ENCODE measurements around the gene ITPK1. TPM values are rescaled to one million over a fixed set of nuclear protein-coding genes. Genes with fewer than 3 reads are reported as not detected.

ITPK1 gene
- polyA plus RNA-seq, 4 donors, result 98.8 to 153 (median 138) TPM

- DNase-seq, result peak; percentile 82 to 90
- no peak for FAIRE-seq
- 14 to 42% (median 32%) methylated on average over 4 of the region's 4 CpGs for WGBS, 3 donors
- peaks cover 8 to 34% (median 15%) of the 10 kb centered on the region in 3 donors for H3K4me1 ChIP-seq (ENCODE audit: control insufficient read depth in 3 of 3, insufficient read depth in 2 of 3, low read depth in 1 of 3, low read length in 2 of 3)
- H3K27me3 ChIP-seq (ENCODE audit: control insufficient read depth in 3 of 3, insufficient read depth in 3 of 3, low read length in 3 of 3), result no peaks in the 10 kb centered on the region
- H3K9me3 ChIP-seq (ENCODE audit: control insufficient read depth in 2 of 2, insufficient read depth in 1 of 2, low read depth in 1 of 2, low read length in 1 of 2), result no peaks in the 10 kb centered on the region
- peaks cover 0 to 72% (median 0%) of the 10 kb centered on the region in 3 donors for H3K36me3 ChIP-seq (ENCODE audit: control insufficient read depth in 3 of 3, insufficient read depth in 2 of 3, low read depth in 1 of 3, low read length in 3 of 3)
- H3K4me3 ChIP-seq (ENCODE audit: low read depth in 1 of 3, low read length in 3 of 3), result no peak overlapping the region
- H3K27ac ChIP-seq (ENCODE audit: low read depth in 1 of 3, low read length in 2 of 3), result peak overlapping the region; percentile 39 to 85 (median 80)
These were observed 42.4 kb downstream of the ITPK1 start for GRCh38 chr14:93073358-93073707.

GRCh38 chr14:93072659-93073357 is 42.9 kb downstream of the ITPK1 start:
- FAIRE-seq, result no peak

GRCh38 chr14:93068711-93069110 is 47.0 kb downstream of the ITPK1 start:
- Histone ChIP-seq H3K9me3 (ENCODE audit: control insufficient read depth in 2 of 2, insufficient read depth in 1 of 2, low read depth in 1 of 2, low read length in 1 of 2) (no peaks in the 10 kb centered on the region), H3K27ac (ENCODE audit: low read depth in 1 of 3, low read length in 2 of 3) (no peak overlapping the region), H3K4me1 (ENCODE audit: control insufficient read depth in 3 of 3, insufficient read depth in 2 of 3, low read depth in 1 of 3, low read length in 2 of 3) (peaks cover 6 to 20% (median 15%) of the 10 kb centered on the region in 3 donors), H3K36me3 (ENCODE audit: control insufficient read depth in 3 of 3, insufficient read depth in 2 of 3, low read depth in 1 of 3, low read length in 3 of 3) (peaks cover 0 to 68% (median 0%) of the 10 kb centered on the region in 3 donors), H3K4me3 (ENCODE audit: low read depth in 1 of 3, low read length in 3 of 3) (no peak overlapping the region), H3K27me3 (ENCODE audit: control insufficient read depth in 3 of 3, insufficient read depth in 3 of 3, low read length in 3 of 3) (no peaks in the 10 kb centered on the region)
- DNase-seq, result no peak
- FAIRE-seq, result no peak
- WGBS, 3 donors, result 79 to 94% (median 90%) methylated on average over 8 of the region's 8 CpGs

More at GRCh38 chr14:93072659-93073357, 42.9 kb downstream of the ITPK1 start:
- WGBS, 3 donors, result 58 to 74% (median 64%) methylated on average over 12 of the region's 12 CpGs
- peaks cover 0 to 71% (median 0%) of the 10 kb centered on the region in 3 donors for H3K36me3 ChIP-seq (ENCODE audit: control insufficient read depth in 3 of 3, insufficient read depth in 2 of 3, low read depth in 1 of 3, low read length in 3 of 3)
- peak in 1 of 2 donors; percentile 56 for DNase-seq
- peaks cover 8 to 34% (median 15%) of the 10 kb centered on the region in 3 donors for H3K4me1 ChIP-seq (ENCODE audit: control insufficient read depth in 3 of 3, insufficient read depth in 2 of 3, low read depth in 1 of 3, low read length in 2 of 3)
- no peak overlapping the region for H3K4me3 ChIP-seq (ENCODE audit: low read depth in 1 of 3, low read length in 3 of 3)
- H3K9me3 ChIP-seq (ENCODE audit: control insufficient read depth in 2 of 2, insufficient read depth in 1 of 2, low read depth in 1 of 2, low read length in 1 of 2), result no peaks in the 10 kb centered on the region
- peak overlapping the region; percentile 39 to 85 (median 80) for H3K27ac ChIP-seq (ENCODE audit: low read depth in 1 of 3, low read length in 2 of 3)
- H3K27me3 ChIP-seq (ENCODE audit: control insufficient read depth in 3 of 3, insufficient read depth in 3 of 3, low read length in 3 of 3), result no peaks in the 10 kb centered on the region

- H3K27ac ChIP-seq (ENCODE audit: low read depth in 1 of 3, low read length in 2 of 3), result no peak overlapping the region
- no peaks in the 10 kb centered on the region for H3K9me3 ChIP-seq (ENCODE audit: control insufficient read depth in 2 of 2, insufficient read depth in 1 of 2, low read depth in 1 of 2, low read length in 1 of 2)
- 93 to 95% (median 94%) methylated on average over 5 of the region's 5 CpGs for WGBS, 3 donors
- no peaks in the 10 kb centered on the region for H3K27me3 ChIP-seq (ENCODE audit: control insufficient read depth in 3 of 3, insufficient read depth in 3 of 3, low read length in 3 of 3)
- H3K4me1 ChIP-seq (ENCODE audit: control insufficient read depth in 3 of 3, insufficient read depth in 2 of 3, low read depth in 1 of 3, low read length in 2 of 3), result peaks cover 0 to 14% (median 9%) of the 10 kb centered on the region in 3 donors
- no peak overlapping the region for H3K4me3 ChIP-seq (ENCODE audit: low read depth in 1 of 3, low read length in 3 of 3)
- DNase-seq (no peak), FAIRE-seq (no peak)
- H3K36me3 ChIP-seq (ENCODE audit: control insufficient read depth in 3 of 3, insufficient read depth in 2 of 3, low read depth in 1 of 3, low read length in 3 of 3), result peaks cover 0 to 76% (median 0%) of the 10 kb centered on the region in 3 donors
These were observed 48.6 kb downstream of the ITPK1 start for GRCh38 chr14:93067088-93067487.

GRCh38 chr14:93065272-93065730 is 50.4 kb downstream of the ITPK1 start:
- 76 to 84% (median 79%) methylated on average over 2 of the region's 2 CpGs for WGBS, 3 donors
- H3K4me3 ChIP-seq (ENCODE audit: low read depth in 1 of 3, low read length in 3 of 3), result no peak overlapping the region
- no peaks in the 10 kb centered on the region for H3K27me3 ChIP-seq (ENCODE audit: control insufficient read depth in 3 of 3, insufficient read depth in 3 of 3, low read length in 3 of 3)
- peak overlapping the region in 2 of 3 donors; percentile 18 to 34 for H3K27ac ChIP-seq (ENCODE audit: low read depth in 1 of 3, low read length in 2 of 3)
- no peaks in the 10 kb centered on the region for H3K9me3 ChIP-seq (ENCODE audit: control insufficient read depth in 2 of 2, insufficient read depth in 1 of 2, low read depth in 1 of 2, low read length in 1 of 2)
- H3K4me1 ChIP-seq (ENCODE audit: control insufficient read depth in 3 of 3, insufficient read depth in 2 of 3, low read depth in 1 of 3, low read length in 2 of 3), result peaks cover 0 to 24% (median 9%) of the 10 kb centered on the region in 3 donors
- DNase-seq, result no peak
- FAIRE-seq, result no peak
- peaks cover 0 to 74% (median 0%) of the 10 kb centered on the region in 3 donors for H3K36me3 ChIP-seq (ENCODE audit: control insufficient read depth in 3 of 3, insufficient read depth in 2 of 3, low read depth in 1 of 3, low read length in 3 of 3)

GRCh38 chr14:93064411-93065271 is 51.1 kb downstream of the ITPK1 start:
- Histone ChIP-seq H3K27ac (ENCODE audit: low read depth in 1 of 3, low read length in 2 of 3) (peak overlapping the region in 2 of 3 donors; percentile 22 to 34), H3K4me1 (ENCODE audit: control insufficient read depth in 3 of 3, insufficient read depth in 2 of 3, low read depth in 1 of 3, low read length in 2 of 3) (peaks cover 0 to 30% (median 9%) of the 10 kb centered on the region in 3 donors), H3K27me3 (ENCODE audit: control insufficient read depth in 3 of 3, insufficient read depth in 3 of 3, low read length in 3 of 3) (no peaks in the 10 kb centered on the region), H3K36me3 (ENCODE audit: control insufficient read depth in 3 of 3, insufficient read depth in 2 of 3, low read depth in 1 of 3, low read length in 3 of 3) (peaks cover 0 to 73% (median 0%) of the 10 kb centered on the region in 3 donors), H3K4me3 (ENCODE audit: low read depth in 1 of 3, low read length in 3 of 3) (no peak overlapping the region), H3K9me3 (ENCODE audit: control insufficient read depth in 2 of 2, insufficient read depth in 1 of 2, low read depth in 1 of 2, low read length in 1 of 2) (no peaks in the 10 kb centered on the region)
- FAIRE-seq (no peak), DNase-seq (no peak)
- WGBS, 3 donors, result 72 to 87% (median 86%) methylated on average over 10 of the region's 10 CpGs

GRCh38 chr14:93063393-93063792 is 52.3 kb downstream of the ITPK1 start:
- Histone ChIP-seq H3K27ac (ENCODE audit: low read depth in 1 of 3, low read length in 2 of 3) (peak overlapping the region in 1 of 3 donors; percentile 27), H3K4me1 (ENCODE audit: control insufficient read depth in 3 of 3, insufficient read depth in 2 of 3, low read depth in 1 of 3, low read length in 2 of 3) (peaks cover 0 to 30% (median 9%) of the 10 kb centered on the region in 3 donors), H3K27me3 (ENCODE audit: control insufficient read depth in 3 of 3, insufficient read depth in 3 of 3, low read length in 3 of 3) (no peaks in the 10 kb centered on the region), H3K36me3 (ENCODE audit: control insufficient read depth in 3 of 3, insufficient read depth in 2 of 3, low read depth in 1 of 3, low read length in 3 of 3) (peaks cover 0 to 62% (median 0%) of the 10 kb centered on the region in 3 donors), H3K4me3 (ENCODE audit: low read depth in 1 of 3, low read length in 3 of 3) (no peak overlapping the region), H3K9me3 (ENCODE audit: control insufficient read depth in 2 of 2, insufficient read depth in 1 of 2, low read depth in 1 of 2, low read length in 1 of 2) (no peaks in the 10 kb centered on the region)
- 89 to 92% (median 91%) methylated on average over 5 of the region's 5 CpGs for WGBS, 3 donors
- DNase-seq, result no peak
- FAIRE-seq, result no peak

- 84 to 94% (median 92%) methylated on average over 10 of the region's 10 CpGs for WGBS, 3 donors
- Histone ChIP-seq H3K4me1 (ENCODE audit: control insufficient read depth in 3 of 3, insufficient read depth in 2 of 3, low read depth in 1 of 3, low read length in 2 of 3) (peaks cover 0 to 32% (median 9%) of the 10 kb centered on the region in 3 donors), H3K9me3 (ENCODE audit: control insufficient read depth in 2 of 2, insufficient read depth in 1 of 2, low read depth in 1 of 2, low read length in 1 of 2) (no peaks in the 10 kb centered on the region), H3K27me3 (ENCODE audit: control insufficient read depth in 3 of 3, insufficient read depth in 3 of 3, low read length in 3 of 3) (no peaks in the 10 kb centered on the region), H3K27ac (ENCODE audit: low read depth in 1 of 3, low read length in 2 of 3) (peak overlapping the region in 1 of 3 donors; percentile 27), H3K36me3 (ENCODE audit: control insufficient read depth in 3 of 3, insufficient read depth in 2 of 3, low read depth in 1 of 3, low read length in 3 of 3) (peaks cover 0 to 60% (median 0%) of the 10 kb centered on the region in 3 donors), H3K4me3 (ENCODE audit: low read depth in 1 of 3, low read length in 3 of 3) (no peak overlapping the region)
- DNase-seq, result no peak
- FAIRE-seq, result no peak
These were observed 52.8 kb downstream of the ITPK1 start for GRCh38 chr14:93062890-93063289.

Measured in small intestine (tissue), 7 donors.